HG03175 (cell line): ENCODE data around the gene PLEKHH3.
"Not testable (repeated sequence)": the region's sequence is repeated elsewhere in the genome, so short reads cannot be mapped to it uniquely, and the experiment has no call there.

Source experiments
- ATAC-seq: cut with Tn5 transposase; IDR thresholded peaks from one replicate; pipeline ENCODE4 v1.9.1; 2021; ENCODE audit warnings: mild to moderate bottlenecking, moderate library complexity; ENCODE audit not compliant: unreplicated experiment

PLEKHH3 gene

GRCh38 chr17:42639525-42640113 lies 37.2 kb downstream of the PLEKHH3 start:
- ATAC-seq, result no peak

GRCh38 chr17:42632949-42633444 lies 43.8 kb downstream of the PLEKHH3 start:
- ATAC-seq, result no peak

- no peak for ATAC-seq
Measured at GRCh38 chr17:42629411-42630009, 47.3 kb downstream of the PLEKHH3 start.

GRCh38 chr17:42627032-42627764 lies 49.6 kb downstream of the PLEKHH3 start:
- not testable (repeated sequence) for ATAC-seq

GRCh38 chr17:42623732-42624596 lies 52.8 kb downstream of the PLEKHH3 start:
- no peak for ATAC-seq

- no peak for ATAC-seq
Measured at GRCh38 chr17:42623271-42623670, 53.5 kb downstream of the PLEKHH3 start.

- not testable (repeated sequence) for ATAC-seq
Measured at GRCh38 chr17:42621987-42622386, 54.8 kb downstream of the PLEKHH3 start.

GRCh38 chr17:42618442-42619150 lies 58.2 kb downstream of the PLEKHH3 start:
- ATAC-seq, result peak; percentile 73

- ATAC-seq, result peak; percentile 18
Measured at GRCh38 chr17:42617956-42618431, 58.8 kb downstream of the PLEKHH3 start.
